GM18520 (cell line): ENCODE data around the gene SOHLH1.
"Not testable (repeated sequence)": the region's sequence is repeated elsewhere in the genome, so short reads cannot be mapped to it uniquely, and the experiment has no call there.

Experiments
- ATAC-seq: cut with Tn5 transposase; IDR thresholded peaks from one replicate; pipeline ENCODE4 v1.9.1; 2021; ENCODE audit not compliant: unreplicated experiment

SOHLH1 gene

GRCh38 chr9:135681161-135681560 lies 18.1 kb downstream of the SOHLH1 start:
- no peak for ATAC-seq

DNA sequence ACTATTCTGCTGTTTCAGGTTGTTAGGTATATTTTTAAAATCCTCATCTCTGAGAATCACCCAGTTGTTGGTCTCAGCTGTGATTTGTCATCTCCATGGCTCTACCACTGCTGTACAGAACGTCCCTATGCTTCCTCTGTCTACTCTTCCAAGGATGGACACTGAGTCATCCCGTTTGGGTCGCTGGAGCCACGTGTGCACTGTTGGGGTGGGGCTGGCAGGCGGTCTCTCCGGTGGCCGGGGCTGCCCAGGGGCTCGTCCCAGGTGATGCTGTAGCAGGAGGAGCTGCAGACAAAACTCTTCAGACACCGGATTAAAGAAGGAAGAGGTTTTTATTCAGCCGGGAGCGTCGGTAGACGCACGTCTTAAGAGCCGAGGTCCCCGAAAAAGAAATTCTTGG lies 19.2 kb downstream of the SOHLH1 start:
- ATAC-seq = no peak

GRCh38 chr9:135678236-135679017 lies 20.9 kb downstream of the SOHLH1 start:
- no peak for ATAC-seq

GRCh38 chr9:135677641-135678168 lies 21.6 kb downstream of the SOHLH1 start:
- no peak for ATAC-seq

DNA sequence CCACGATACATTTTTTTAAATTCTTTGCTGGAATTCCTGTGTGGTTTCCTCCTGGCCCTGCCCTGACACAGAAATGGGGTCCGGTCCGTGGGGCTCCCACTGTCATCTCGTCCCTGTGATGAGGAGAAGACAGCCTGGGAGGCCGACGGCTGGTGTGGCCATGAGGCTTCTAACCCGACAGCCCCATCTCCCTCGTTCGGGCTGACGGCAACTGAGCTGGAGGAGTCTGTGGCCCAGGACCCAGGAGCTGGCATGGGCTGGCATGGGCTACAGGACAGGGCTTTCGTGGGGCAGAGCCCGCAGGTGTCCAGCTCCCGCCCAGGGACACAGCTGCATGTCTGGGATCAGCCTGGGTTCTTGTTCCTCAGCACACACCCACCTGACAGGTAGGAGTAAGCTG lies 22.4 kb downstream of the SOHLH1 start:
- no peak for ATAC-seq

- ATAC-seq = no peak
Measured at GRCh38 chr9:135674977-135675376, 24.3 kb downstream of the SOHLH1 start.

DNA sequence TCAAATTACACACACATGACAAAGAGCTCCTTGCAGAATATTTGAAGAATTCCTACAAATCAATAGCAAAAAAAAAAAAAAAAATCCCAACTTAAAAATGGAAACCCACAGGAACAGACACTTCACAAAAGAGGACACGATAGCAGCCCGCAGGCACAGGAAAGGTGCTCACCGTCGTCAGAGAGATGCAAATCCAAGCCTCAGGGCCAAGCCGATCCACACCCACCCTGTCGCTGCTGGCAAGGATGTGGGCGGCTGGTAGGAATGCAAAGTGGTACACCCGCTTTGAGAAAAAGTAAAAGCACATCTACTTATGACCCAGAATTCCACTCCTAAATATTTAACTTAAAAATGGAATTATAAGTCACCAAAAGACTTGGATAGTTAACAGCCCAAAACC lies 25.3 kb downstream of the SOHLH1 start:
- no peak for ATAC-seq

DNA sequence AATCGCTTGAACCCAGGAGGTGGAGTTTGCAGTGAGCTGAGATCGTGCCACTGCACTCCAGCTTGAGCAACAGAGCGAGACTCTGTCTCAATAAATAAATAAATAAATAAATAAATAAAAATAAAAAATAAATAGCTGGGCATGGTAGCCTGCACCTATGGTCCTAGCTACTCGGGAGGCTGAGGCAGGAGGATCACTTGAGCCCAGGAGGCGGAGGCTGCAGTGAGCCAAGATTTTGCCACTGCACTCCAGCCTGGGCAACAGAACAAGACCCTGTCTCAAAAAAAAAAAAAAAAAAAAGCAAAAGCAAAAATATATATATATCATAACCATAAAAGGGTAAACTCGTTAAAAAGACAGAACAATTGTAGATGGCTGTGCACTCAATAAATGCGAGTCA lies 26.5 kb downstream of the SOHLH1 start:
- ATAC-seq = not testable (repeated sequence)

GRCh38 chr9:135671591-135672041 lies 27.7 kb downstream of the SOHLH1 start:
- no peak for ATAC-seq

- ATAC-seq = no peak
Measured at GRCh38 chr9:135670721-135671590, 28.3 kb downstream of the SOHLH1 start.

DNA sequence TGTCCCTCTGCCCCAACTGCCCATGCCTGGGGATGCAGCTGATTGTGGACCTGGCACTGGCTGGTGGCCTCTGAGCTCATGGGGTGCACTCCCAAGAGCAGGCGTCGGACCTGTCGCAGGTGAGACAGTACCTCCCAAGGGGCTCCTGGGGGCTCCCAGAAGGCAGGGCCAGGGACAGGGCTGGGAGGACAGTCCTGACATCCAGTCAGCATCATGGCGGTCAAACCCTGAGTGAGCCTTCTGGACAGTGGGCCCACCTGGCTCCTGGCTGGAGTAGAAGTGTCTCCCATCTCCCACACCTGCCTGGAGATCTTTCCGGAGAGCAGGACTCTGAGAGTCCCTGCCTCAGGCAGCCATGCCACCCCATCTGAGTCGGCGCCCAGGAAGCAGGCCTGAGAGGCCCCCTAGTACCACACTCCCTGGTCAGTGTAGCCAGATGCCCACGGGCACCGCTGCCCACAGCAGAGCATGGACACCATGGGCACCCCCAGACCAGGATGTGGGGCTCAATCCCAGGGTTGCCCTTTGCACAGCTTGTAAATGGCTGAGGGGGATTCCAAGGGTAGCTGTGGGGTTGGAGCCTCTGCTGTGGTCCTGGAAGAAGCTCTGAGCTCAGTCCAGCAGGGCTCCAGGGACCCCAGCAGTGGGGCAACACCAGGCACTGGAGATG lies 29.5 kb downstream of the SOHLH1 start:
- ATAC-seq = no peak

- ATAC-seq = not testable (repeated sequence)
Measured at GRCh38 chr9:135669018-135669417, 30.3 kb downstream of the SOHLH1 start.

GRCh38 chr9:135667463-135668001 lies 31.7 kb downstream of the SOHLH1 start:
- ATAC-seq = no peak

DNA sequence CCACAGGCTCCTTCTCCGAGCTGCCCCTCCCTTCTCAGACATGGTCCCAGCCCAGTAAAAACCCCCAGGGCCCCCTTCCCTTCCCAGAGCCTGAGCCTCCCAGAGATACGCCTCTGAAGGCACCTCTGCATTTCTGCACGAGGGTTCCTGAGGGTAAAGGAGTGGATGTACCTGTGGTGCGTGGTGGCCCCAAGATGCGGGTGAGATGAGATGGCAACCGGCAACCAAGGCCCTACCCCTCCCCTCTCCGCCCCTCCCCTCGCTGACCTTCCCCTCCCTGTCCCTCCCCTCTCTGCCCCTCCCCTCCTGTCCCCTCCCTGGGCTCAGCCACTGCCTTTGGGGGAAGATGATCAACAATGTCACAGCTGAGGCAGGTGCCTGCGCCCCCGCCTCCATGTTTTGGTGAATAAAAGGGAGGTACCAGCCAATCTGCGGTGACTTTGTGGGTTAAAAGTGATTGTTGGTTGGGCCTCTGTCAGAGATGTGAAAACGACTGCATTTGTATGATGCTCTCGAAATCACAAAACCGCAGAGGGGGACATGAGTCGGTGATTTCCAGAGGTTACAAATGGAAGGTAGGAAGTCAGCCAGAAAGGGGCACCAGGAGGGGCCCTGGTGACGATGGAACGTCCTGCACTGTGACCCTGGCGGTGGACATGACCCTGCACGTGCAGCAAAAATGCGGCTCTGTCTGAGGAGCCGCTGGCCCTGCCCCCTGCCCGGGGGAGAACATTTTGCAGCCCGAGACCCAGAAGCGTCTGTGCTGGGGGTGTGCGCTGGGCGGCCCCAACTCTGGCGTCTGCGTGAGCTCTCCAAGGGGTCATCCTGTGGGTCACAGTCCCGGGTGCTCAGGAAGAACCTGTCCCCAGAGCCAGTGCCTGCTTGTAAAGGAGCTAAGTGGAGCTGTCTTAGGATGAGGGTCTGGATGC lies 32.5 kb downstream of the SOHLH1 start:
- no peak for ATAC-seq

DNA sequence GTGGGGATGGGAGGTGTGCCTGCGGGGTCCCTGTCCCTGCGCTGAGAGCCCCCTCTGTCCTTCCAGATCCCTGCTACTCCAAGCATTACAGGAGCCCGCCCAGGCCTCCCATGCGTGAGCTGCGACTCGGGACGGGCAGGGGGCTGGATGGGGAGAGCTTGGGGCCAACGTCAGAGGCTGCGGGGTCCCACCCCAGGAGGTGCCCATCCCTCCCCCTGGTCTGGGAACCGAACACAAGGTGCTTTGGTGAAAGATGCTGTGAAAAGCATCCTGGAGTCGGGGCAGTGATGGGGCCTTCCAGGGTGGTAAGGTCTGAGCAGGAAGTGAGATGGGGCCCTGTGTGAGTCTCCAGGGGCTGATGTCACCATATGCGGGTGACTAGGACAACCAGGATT lies 33.5 kb downstream of the SOHLH1 start:
- ATAC-seq = no peak

DNA sequence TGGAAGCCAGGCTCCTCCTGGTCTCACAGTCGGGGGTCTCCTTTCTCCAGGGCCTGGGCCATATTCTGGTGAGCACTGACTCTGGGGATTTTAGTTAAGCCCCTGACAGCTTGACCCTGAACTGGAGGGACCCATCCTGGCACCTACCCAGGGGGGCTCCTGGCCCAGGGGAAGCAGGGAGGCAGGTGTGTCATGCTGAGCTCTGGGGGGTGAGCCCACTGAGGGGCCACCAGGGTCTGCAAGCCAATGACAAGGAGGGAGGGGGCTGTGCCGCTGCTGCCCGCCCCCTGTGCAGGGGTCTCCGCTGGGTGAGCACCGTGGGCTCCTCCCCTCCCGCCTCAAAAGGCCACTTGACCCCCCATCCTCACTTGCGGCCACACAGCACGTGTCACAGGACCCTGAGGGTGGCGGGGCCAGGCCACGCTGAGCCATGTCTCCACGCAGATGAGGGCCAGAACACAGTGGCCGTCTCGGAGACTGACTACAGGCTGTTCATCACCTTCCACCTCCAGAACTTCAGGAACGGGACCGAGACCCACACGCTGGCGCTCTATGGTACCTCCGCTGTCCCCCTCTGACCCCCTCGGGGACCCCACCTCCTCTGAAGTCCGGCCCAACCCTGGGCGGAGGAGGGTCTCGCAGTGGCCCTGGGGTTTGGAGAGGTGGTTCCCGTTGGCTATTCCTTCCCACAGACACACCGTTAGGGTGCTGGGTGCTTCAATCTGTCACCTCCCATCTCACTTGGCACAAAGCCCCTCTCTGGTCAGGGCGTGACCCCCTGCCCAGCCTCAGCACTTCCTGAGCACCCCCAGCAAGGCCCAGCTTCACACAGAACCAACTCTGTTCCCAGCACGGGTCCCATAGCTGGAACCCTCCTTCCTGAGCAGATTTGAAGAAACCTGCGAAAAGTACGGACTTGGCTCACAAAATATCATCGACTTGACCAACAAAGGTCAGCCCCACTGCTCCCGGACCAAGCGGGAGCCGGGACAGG lies 34.2 kb downstream of the SOHLH1 start:
- no peak for ATAC-seq

- no peak for ATAC-seq
Measured at GRCh38 chr9:135664266-135664665, 35.0 kb downstream of the SOHLH1 start.

DNA sequence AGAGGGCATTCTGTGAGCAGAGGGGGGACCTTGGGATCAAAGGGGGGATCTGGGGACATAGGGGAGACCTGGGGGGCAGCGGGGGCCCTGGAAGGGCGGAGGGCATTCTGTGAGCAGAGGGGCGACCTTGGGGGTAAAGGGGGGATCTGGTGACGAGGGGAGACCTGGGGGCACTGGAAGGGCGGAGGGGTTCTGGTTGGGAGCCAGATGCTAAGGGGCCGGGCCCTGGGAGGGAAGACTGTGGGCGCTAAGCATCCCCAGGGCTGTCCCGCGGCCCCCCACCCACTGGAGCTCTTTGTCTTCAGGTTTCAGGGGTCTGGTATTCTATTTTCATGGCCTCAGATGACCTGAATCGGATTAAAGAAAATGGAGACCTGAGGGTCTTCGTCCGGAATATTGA lies 35.4 kb downstream of the SOHLH1 start:
- no peak for ATAC-seq

DNA sequence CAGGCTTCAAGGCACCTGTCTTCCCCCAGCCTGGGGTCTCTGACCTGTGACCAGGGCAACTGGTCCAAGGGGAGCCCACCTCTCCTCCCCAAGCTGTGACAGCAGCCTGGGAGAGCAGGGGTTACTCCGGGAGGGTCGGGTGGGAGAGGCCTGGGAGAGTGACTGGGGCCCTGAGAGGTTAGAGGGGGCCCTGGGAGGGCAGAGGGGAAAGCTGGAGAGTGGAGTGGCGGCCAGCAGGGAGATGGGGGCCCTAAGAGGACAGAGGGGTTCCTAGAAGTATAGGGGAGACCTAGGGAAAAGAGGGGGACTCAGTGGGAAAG lies 35.9 kb downstream of the SOHLH1 start:
- ATAC-seq = no peak
